ENCODE measurements around the gene STPG4.
A peak's percentile ranks its signal among the peaks of the same experiment; 100 is the strongest.

Gene STPG4

GRCh38 chr2:47049502-47049901, 105.6 kb downstream of the STPG4 start:
- Histone ChIP-seq H3K4me1 (ENCODE audit: control insufficient read depth, insufficient read depth, low read depth, low read length) (peaks cover 23% of the 10 kb centered on the region), H2AFZ (ENCODE audit: low read depth, low read length) (no peak overlapping the region), H4K91ac (ENCODE audit: low read length) (peak overlapping the region; percentile 44), H2BK120ac (ENCODE audit: low read depth, low read length) (peak overlapping the region; percentile 13), H3K23ac (ENCODE audit: low read length in 2 of 2) (no peak overlapping the region), H2BK15ac (ENCODE audit: low read depth, poor library complexity, severe bottlenecking) (peak overlapping the region; percentile 44), H3K27me3 (ENCODE audit: control insufficient read depth in 1 of 2, insufficient read depth in 1 of 2, low read length in 2 of 2) (no peaks in the 10 kb centered on the region), H3K27ac (ENCODE audit: low read length, poor library complexity, severe bottlenecking) (no peak overlapping the region), H3K9ac (ENCODE audit: low read length) (no peak overlapping the region), H3K4me2 (ENCODE audit: low read length, poor library complexity, severe bottlenecking) (no peak overlapping the region), H3K79me1 (replicated peaks; ENCODE audit: low read length, poor library complexity, severe bottlenecking) (peaks cover 6% of the 10 kb centered on the region), H3K4ac (ENCODE audit: low read depth in 1 of 2, low read length in 2 of 2) (peak overlapping the region in 1 of 2 experiments; percentile 16), H3K18ac (ENCODE audit: low read depth in 1 of 2, low read length in 2 of 2) (peak overlapping the region in 1 of 2 experiments; percentile 14), H3K4me3 (ENCODE audit: insufficient read depth in 1 of 2, low read depth in 1 of 2, low read length in 2 of 2) (no peak overlapping the region), H3K14ac (ENCODE audit: low read length in 2 of 2) (no peak overlapping the region), H2BK5ac (ENCODE audit: low read depth, low read length, poor library complexity, severe bottlenecking) (no peak overlapping the region), H4K8ac (ENCODE audit: low read length) (peak overlapping the region; percentile 3), H2BK12ac (ENCODE audit: low read length in 2 of 2) (peak overlapping the region in 1 of 2 experiments; percentile 3), H3K36me3 (ENCODE audit: control insufficient read depth in 1 of 2, insufficient read depth in 2 of 2, low read depth in 1 of 2, low read length in 2 of 2) (peaks cover 67 to 91% of the 10 kb centered on the region in 2 experiments), H2AK5ac (ENCODE audit: low read length, severe bottlenecking) (peak overlapping the region; percentile 17), H3K9me3 (ENCODE audit: control insufficient read depth, low read length) (no peaks in the 10 kb centered on the region)
- 83% methylated on average over 3 of the region's 3 CpGs for WGBS
- DNase-seq: no peak

GRCh38 chr2:47048801-47049480, 106.2 kb downstream of the STPG4 start:
- Histone ChIP-seq H3K27me3 (ENCODE audit: control insufficient read depth in 1 of 2, insufficient read depth in 1 of 2, low read length in 2 of 2) (no peaks in the 10 kb centered on the region), H3K4me3 (ENCODE audit: insufficient read depth in 1 of 2, low read depth in 1 of 2, low read length in 2 of 2) (no peak overlapping the region), H2BK15ac (ENCODE audit: low read depth, poor library complexity, severe bottlenecking) (peak overlapping the region; percentile 44), H4K8ac (ENCODE audit: low read length) (no peak overlapping the region), H3K9me3 (ENCODE audit: control insufficient read depth, low read length) (no peaks in the 10 kb centered on the region), H3K4me2 (ENCODE audit: low read length, poor library complexity, severe bottlenecking) (no peak overlapping the region), H2BK5ac (ENCODE audit: low read depth, low read length, poor library complexity, severe bottlenecking) (no peak overlapping the region), H4K91ac (ENCODE audit: low read length) (peak overlapping the region; percentile 44), H3K27ac (ENCODE audit: low read length, poor library complexity, severe bottlenecking) (no peak overlapping the region), H2AFZ (ENCODE audit: low read depth, low read length) (no peak overlapping the region), H3K79me1 (replicated peaks; ENCODE audit: low read length, poor library complexity, severe bottlenecking) (peaks cover 6% of the 10 kb centered on the region), H3K23ac (ENCODE audit: low read length in 2 of 2) (no peak overlapping the region), H2BK12ac (ENCODE audit: low read length in 2 of 2) (peak overlapping the region; percentile 17 to 59), H3K4ac (ENCODE audit: low read depth in 1 of 2, low read length in 2 of 2) (peak overlapping the region in 1 of 2 experiments; percentile 37), H3K14ac (ENCODE audit: low read length in 2 of 2) (no peak overlapping the region), H2AK5ac (ENCODE audit: low read length, severe bottlenecking) (no peak overlapping the region), H3K9ac (ENCODE audit: low read length) (no peak overlapping the region), H3K4me1 (ENCODE audit: control insufficient read depth, insufficient read depth, low read depth, low read length) (peaks cover 26% of the 10 kb centered on the region), H3K36me3 (ENCODE audit: control insufficient read depth in 1 of 2, insufficient read depth in 2 of 2, low read depth in 1 of 2, low read length in 2 of 2) (peaks cover 64 to 92% of the 10 kb centered on the region in 2 experiments), H2BK120ac (ENCODE audit: low read depth, low read length) (no peak overlapping the region), H3K18ac (ENCODE audit: low read depth in 1 of 2, low read length in 2 of 2) (peak overlapping the region in 1 of 2 experiments; percentile 19)
- DNase-seq: no peak
- WGBS: 93% methylated on average over 8 of the region's 8 CpGs

DNA sequence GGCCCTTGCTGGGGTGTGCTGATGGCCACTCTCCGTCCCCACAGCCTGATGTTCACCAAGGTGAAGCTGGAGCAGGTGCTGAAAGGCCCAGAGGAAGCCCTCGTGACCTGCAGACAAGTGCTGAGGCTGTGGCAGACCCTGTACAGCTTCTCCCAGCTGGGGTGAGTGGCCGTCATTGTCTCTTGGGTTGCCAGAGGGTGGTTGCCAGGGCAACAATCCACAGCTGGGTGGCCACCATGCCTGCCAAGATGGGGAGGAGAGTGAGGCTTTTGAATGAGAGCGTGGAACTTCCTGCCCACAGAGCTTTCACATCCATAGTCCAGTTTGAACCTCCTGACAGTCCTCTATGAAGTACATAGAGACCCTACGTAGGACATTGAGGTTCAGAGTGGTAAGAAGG, 108.8 kb downstream of the STPG4 start:
- peak overlapping the region; percentile 50 to 57 for H2BK12ac ChIP-seq (ENCODE audit: low read length in 2 of 2)
- H3K79me1 ChIP-seq (replicated peaks; ENCODE audit: low read length, poor library complexity, severe bottlenecking): peaks cover 6% of the 10 kb centered on the region
- 93% methylated on average over 3 of the region's 5 CpGs for WGBS
- H2AK5ac ChIP-seq (ENCODE audit: low read length, severe bottlenecking): peak overlapping the region; percentile 1
- H3K14ac ChIP-seq (ENCODE audit: low read length in 2 of 2): no peak overlapping the region
- H2AFZ ChIP-seq (ENCODE audit: low read depth, low read length): no peak overlapping the region
- no peak overlapping the region for H2BK120ac ChIP-seq (ENCODE audit: low read depth, low read length)
- H3K23ac ChIP-seq (ENCODE audit: low read length in 2 of 2): no peak overlapping the region
- H4K91ac ChIP-seq (ENCODE audit: low read length): peak overlapping the region; percentile 22
- peaks cover 46 to 69% of the 10 kb centered on the region in 2 experiments for H3K36me3 ChIP-seq (ENCODE audit: control insufficient read depth in 1 of 2, insufficient read depth in 2 of 2, low read depth in 1 of 2, low read length in 2 of 2)
- H3K18ac ChIP-seq (ENCODE audit: low read depth in 1 of 2, low read length in 2 of 2): no peak overlapping the region
- H3K9ac ChIP-seq (ENCODE audit: low read length): no peak overlapping the region
- H2BK5ac ChIP-seq (ENCODE audit: low read depth, low read length, poor library complexity, severe bottlenecking): no peak overlapping the region
- H3K4me2 ChIP-seq (ENCODE audit: low read length, poor library complexity, severe bottlenecking): no peak overlapping the region
- H4K8ac ChIP-seq (ENCODE audit: low read length): no peak overlapping the region
- H3K4ac ChIP-seq (ENCODE audit: low read depth in 1 of 2, low read length in 2 of 2): no peak overlapping the region
- no peak overlapping the region for H2BK15ac ChIP-seq (ENCODE audit: low read depth, poor library complexity, severe bottlenecking)
- no peak overlapping the region for H3K4me3 ChIP-seq (ENCODE audit: insufficient read depth in 1 of 2, low read depth in 1 of 2, low read length in 2 of 2)
- H3K27ac ChIP-seq (ENCODE audit: low read length, poor library complexity, severe bottlenecking): no peak overlapping the region
- H3K9me3 ChIP-seq (ENCODE audit: control insufficient read depth, low read length): no peaks in the 10 kb centered on the region
- DNase-seq: no peak
- no peaks in the 10 kb centered on the region for H3K27me3 ChIP-seq (ENCODE audit: control insufficient read depth in 1 of 2, insufficient read depth in 1 of 2, low read length in 2 of 2)
- peaks cover 39% of the 10 kb centered on the region for H3K4me1 ChIP-seq (ENCODE audit: control insufficient read depth, insufficient read depth, low read depth, low read length)

GRCh38 chr2:47043891-47044239, 111.2 kb downstream of the STPG4 start:
- H3K18ac ChIP-seq (ENCODE audit: low read depth in 1 of 2, low read length in 2 of 2): peak overlapping the region; percentile 94 to 99
- H3K23ac ChIP-seq (ENCODE audit: low read length in 2 of 2): no peak overlapping the region
- no peak overlapping the region for H3K4me3 ChIP-seq (ENCODE audit: insufficient read depth in 1 of 2, low read depth in 1 of 2, low read length in 2 of 2)
- H2AK5ac ChIP-seq (ENCODE audit: low read length, severe bottlenecking): peak overlapping the region; percentile 100
- H2BK15ac ChIP-seq (ENCODE audit: low read depth, poor library complexity, severe bottlenecking): peak overlapping the region; percentile 66
- peak overlapping the region; percentile 95 to 98 for H2BK12ac ChIP-seq (ENCODE audit: low read length in 2 of 2)
- H3K9ac ChIP-seq (ENCODE audit: low read length): no peak overlapping the region
- peak overlapping the region; percentile 83 to 97 for H3K4ac ChIP-seq (ENCODE audit: low read depth in 1 of 2, low read length in 2 of 2)
- peak overlapping the region; percentile 93 for H3K27ac ChIP-seq (ENCODE audit: low read length, poor library complexity, severe bottlenecking)
- no peak for DNase-seq
- H2BK5ac ChIP-seq (ENCODE audit: low read depth, low read length, poor library complexity, severe bottlenecking): peak overlapping the region; percentile 84
- H2AFZ ChIP-seq (ENCODE audit: low read depth, low read length): no peak overlapping the region
- peak overlapping the region; percentile 96 for H4K91ac ChIP-seq (ENCODE audit: low read length)
- no peak overlapping the region for H3K14ac ChIP-seq (ENCODE audit: low read length in 2 of 2)
- H3K27me3 ChIP-seq (ENCODE audit: control insufficient read depth in 1 of 2, insufficient read depth in 1 of 2, low read length in 2 of 2): no peaks in the 10 kb centered on the region
- H2BK120ac ChIP-seq (ENCODE audit: low read depth, low read length): peak overlapping the region; percentile 95
- no peak overlapping the region for H3K4me2 ChIP-seq (ENCODE audit: low read length, poor library complexity, severe bottlenecking)
- peaks cover 9% of the 10 kb centered on the region for H3K79me1 ChIP-seq (replicated peaks; ENCODE audit: low read length, poor library complexity, severe bottlenecking)
- no peaks in the 10 kb centered on the region for H3K9me3 ChIP-seq (ENCODE audit: control insufficient read depth, low read length)
- peak overlapping the region; percentile 81 for H4K8ac ChIP-seq (ENCODE audit: low read length)
- H3K4me1 ChIP-seq (ENCODE audit: control insufficient read depth, insufficient read depth, low read depth, low read length): peaks cover 38% of the 10 kb centered on the region
- H3K36me3 ChIP-seq (ENCODE audit: control insufficient read depth in 1 of 2, insufficient read depth in 2 of 2, low read depth in 1 of 2, low read length in 2 of 2): peaks cover 52 to 64% of the 10 kb centered on the region in 2 experiments
- 11% methylated on average over 4 of the region's 4 CpGs for WGBS
